ENCODE results near the gene SLC17A9.

- no peak for TF ChIP-seq CTCF (IDR thresholded peaks at IDR 0.05; ENCODE audit: insufficient read depth, low read depth, low read length)
- no peak for TF ChIP-seq EZH2 (IDR thresholded peaks at IDR 0.05; ENCODE audit: insufficient read depth, low read length)
Observed at GRCh38 chr20:62941792-62942191, 10.7 kb upstream of the SLC17A9 start.
